NCI-H2227 treated with DMSO at 0.1 percent for 48 hours (cell line): Measurements from ENCODE around the gene REEP3.
A peak's percentile ranks its signal among the peaks of the same experiment; 100 is the strongest.

Experiments used
- DNase-seq: peaks from one replicate; lab custom pipeline; 2025; lab: John Stamatoyannopoulos, UW

Gene REEP3

GRCh38 chr10:63506554-63506953, 14.6 kb upstream of the REEP3 start:
- no peak for DNase-seq

GRCh38 chr10:63515002-63515763, 6.0 kb upstream of the REEP3 start:
- DNase-seq, result no peak

GRCh38 chr10:63516207-63516606, 5.0 kb upstream of the REEP3 start:
- DNase-seq, result no peak

GRCh38 chr10:63518690-63519288, 2.4 kb upstream of the REEP3 start:
- no peak for DNase-seq

GRCh38 chr10:63521416-63522276, 445 bp downstream of the REEP3 start:
- DNase-seq, result peak; percentile 50

GRCh38 chr10:63522277-63522687, 1.1 kb downstream of the REEP3 start:
- DNase-seq, result no peak

GRCh38 chr10:63522995-63523394, 1.8 kb downstream of the REEP3 start:
- no peak for DNase-seq

- DNase-seq, result no peak
Measured at GRCh38 chr10:63525021-63525420, 3.8 kb downstream of the REEP3 start.

- DNase-seq, result no peak
Measured at GRCh38 chr10:63527401-63527800, 6.2 kb downstream of the REEP3 start.

GRCh38 chr10:63528084-63528744, 7.0 kb downstream of the REEP3 start:
- no peak for DNase-seq

GRCh38 chr10:63530409-63530808, 9.2 kb downstream of the REEP3 start:
- DNase-seq, result no peak

- no peak for DNase-seq
Measured at GRCh38 chr10:63534723-63535122, 13.5 kb downstream of the REEP3 start.

- no peak for DNase-seq
Measured at GRCh38 chr10:63536698-63537097, 15.5 kb downstream of the REEP3 start.

- DNase-seq, result no peak
Measured at GRCh38 chr10:63537536-63537935, 16.3 kb downstream of the REEP3 start.

GRCh38 chr10:63539377-63539776, 18.2 kb downstream of the REEP3 start:
- DNase-seq, result no peak

GRCh38 chr10:63539994-63540393, 18.8 kb downstream of the REEP3 start:
- DNase-seq, result no peak

GRCh38 chr10:63542835-63543575, 21.8 kb downstream of the REEP3 start:
- DNase-seq, result no peak

GRCh38 chr10:63543576-63543962, 22.4 kb downstream of the REEP3 start:
- DNase-seq, result no peak

- DNase-seq, result no peak
Measured at GRCh38 chr10:63544418-63544817, 23.2 kb downstream of the REEP3 start.

GRCh38 chr10:63547628-63548360, 26.6 kb downstream of the REEP3 start:
- peak; percentile 23 for DNase-seq

- DNase-seq, result no peak
Measured at GRCh38 chr10:63548860-63549259, 27.7 kb downstream of the REEP3 start.
